M059J (cell line): ENCODE measurements around the gene FNIP2. TPM values are rescaled to one million over a fixed set of nuclear protein-coding genes. Genes with fewer than 3 reads are reported as not detected.
"Not testable (repeated sequence)": the region's sequence is repeated elsewhere in the genome, so short reads cannot be mapped to it uniquely, and the experiment has no call there.

Experiments
- DNase-seq: peaks from one replicate; pipeline ENCODE4 v3.0.0-alpha.2; 2012; ENCODE audit warnings: low read depth
- total RNA-seq: library from RNA; depleted of rRNA; stranded (reverse); fragments of >200 nt; shearing (Covaris generic); gene quantifications from 2 replicates; pipeline ENCODE4 v1.2.3, GENCODE V29; 2014; rRNA removed

Gene FNIP2
- total RNA-seq, 1 experiment from 2014 or later, result 15.2 TPM

- DNase-seq, result not testable (repeated sequence)
These were observed 188.1 kb downstream of the FNIP2 start for GRCh38 chr4:158956918-158957317.

Other genes starting within 250 kb of the FNIP2 start
- gene RXFP1, start 247.1 kb upstream of the FNIP2 start, total RNA-seq, result 0.15 and 0.25 TPM in 2 replicates
- 20.9 and 34.6 TPM in 2 replicates for gene C4orf46, start 97.1 kb upstream of the FNIP2 start, total RNA-seq
- gene ETFDH, start 96.7 kb upstream of the FNIP2 start, total RNA-seq, result 11.8 and 17.2 TPM in 2 replicates
- gene PPID, start 45.6 kb upstream of the FNIP2 start, total RNA-seq, result 40.1 and 41.4 TPM in 2 replicates